NOMO-1 treated with dmso at 0.1 percent for 144 hours (cell line): ENCODE measurements around the gene RPUSD3.
A peak's percentile ranks its signal among the peaks of the same experiment; 100 is the strongest.
"Not testable (repeated sequence)": the region's sequence is repeated elsewhere in the genome, so short reads cannot be mapped to it uniquely, and the experiment has no call there.

Experiments
- DNase-seq: peaks from one replicate; lab custom pipeline; 2025; ENCODE audit not compliant: unreplicated experiment; lab: John Stamatoyannopoulos, UW

The RPUSD3 gene, protein sequence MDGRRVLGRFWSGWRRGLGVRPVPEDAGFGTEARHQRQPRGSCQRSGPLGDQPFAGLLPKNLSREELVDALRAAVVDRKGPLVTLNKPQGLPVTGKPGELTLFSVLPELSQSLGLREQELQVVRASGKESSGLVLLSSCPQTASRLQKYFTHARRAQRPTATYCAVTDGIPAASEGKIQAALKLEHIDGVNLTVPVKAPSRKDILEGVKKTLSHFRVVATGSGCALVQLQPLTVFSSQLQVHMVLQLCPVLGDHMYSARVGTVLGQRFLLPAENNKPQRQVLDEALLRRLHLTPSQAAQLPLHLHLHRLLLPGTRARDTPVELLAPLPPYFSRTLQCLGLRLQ

DNA sequence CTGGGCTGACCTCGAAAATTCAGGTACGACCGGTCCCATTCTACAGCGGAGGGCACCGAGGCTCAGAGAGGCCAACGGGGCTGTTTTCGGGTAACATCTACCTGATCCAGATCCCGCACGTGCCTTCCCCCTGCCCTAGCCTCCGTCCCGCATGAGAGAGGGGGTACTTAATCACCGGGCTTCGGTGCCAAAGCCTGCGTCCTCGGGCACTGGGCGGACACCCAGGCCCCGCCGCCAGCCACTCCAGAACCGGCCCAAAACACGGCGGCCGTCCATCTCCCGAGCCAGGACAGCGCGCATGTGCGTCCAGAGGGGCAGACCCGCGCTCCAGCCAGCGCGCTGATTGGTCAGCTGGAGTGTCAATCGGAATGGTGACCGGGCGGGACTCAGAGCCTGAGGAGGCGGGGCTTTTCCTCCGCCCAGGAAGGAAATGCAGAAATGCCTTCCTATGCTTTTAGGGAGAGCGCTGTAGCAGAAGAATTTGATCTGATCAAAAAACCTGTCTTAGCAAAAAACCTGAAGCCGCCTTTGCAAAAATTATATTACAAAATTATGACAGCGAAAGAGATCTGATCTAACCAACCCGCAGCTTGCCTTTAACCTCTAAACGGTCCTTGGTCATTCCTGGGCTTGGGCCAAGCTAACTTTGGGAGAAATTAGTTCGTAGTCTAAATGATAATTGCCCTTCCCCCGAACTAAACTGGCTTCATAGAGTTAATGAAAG lies at the start of gene RPUSD3:
Gene RPUSD3, minus strand, starts transcription at position 294 of the 724 bp plus-strand sequence. Its CDS starts 18 bp downstream, at position 276.
- peak; percentile 87 for DNase-seq

DNA sequence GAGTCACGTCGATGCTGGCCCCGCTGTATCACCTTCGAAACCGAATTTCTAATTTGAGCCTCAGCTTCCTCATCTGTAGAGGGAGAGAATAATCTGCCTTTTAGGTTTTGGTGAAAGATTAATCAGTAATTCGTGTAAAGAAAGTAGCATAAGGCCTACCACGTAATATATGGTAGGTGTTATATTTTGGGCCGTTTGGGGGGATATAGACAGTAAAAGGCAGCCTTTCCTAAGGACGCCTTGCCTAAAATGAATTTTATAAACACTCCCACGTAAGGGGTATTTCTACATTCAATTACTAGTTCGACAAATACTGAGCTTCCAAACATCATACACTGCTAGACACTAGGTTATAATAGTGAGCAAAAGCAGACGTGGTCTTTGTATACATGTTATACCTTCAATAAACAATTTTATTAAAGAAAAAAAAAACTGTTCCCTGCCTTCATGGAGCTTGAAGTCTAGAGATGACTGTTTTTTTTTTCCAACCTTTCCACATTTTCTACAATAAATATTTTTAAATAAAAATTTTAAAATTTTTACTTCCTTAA lies 47.3 kb upstream of the RPUSD3 start:
- no peak for DNase-seq

DNA sequence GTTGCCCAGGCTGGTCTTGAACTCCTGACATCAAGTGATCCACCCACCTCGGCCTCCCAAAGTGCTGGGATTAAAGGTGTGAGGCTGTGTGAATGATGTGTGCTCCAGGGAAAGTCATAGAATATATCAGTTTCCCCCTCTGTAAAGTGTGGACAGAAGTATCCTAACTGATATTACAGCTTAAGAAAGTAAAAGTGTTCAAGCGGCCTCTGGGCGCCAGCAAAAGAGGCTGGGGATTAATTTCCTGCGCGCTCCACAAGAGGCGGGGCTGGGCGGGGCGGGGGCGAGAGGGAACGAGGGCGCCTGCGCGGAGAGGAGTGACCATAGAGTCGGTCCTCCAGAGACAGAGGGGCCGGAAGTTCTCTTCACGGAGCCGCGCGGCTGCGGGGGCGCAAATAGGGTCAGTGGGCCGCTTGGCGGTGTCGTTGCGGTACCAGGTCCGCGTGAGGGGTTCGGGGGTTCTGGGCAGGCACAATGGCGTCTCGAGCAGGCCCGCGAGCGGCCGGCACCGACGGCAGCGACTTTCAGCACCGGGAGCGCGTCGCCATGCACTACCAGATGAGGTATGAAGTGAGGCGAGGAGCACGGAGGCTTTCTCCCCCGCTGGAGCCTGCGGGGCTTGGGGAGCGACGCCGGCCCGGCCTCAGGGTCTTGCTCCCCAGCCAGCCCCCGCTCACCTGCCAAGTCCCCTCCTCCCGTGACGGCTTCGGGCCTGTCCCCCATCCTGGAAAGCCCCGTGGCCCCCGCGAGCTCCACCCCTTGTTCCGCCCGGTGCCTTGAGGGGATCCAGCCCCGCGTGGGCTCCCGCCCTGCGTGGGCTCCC lies 46.7 kb upstream of the RPUSD3 start, which contains the start of gene JAGN1:
Gene JAGN1, plus strand, starts transcription at position 362 of the 823 bp plus-strand sequence. Its CDS starts 113 bp downstream, at position 475.
- DNase-seq = peak; percentile 75

DNA sequence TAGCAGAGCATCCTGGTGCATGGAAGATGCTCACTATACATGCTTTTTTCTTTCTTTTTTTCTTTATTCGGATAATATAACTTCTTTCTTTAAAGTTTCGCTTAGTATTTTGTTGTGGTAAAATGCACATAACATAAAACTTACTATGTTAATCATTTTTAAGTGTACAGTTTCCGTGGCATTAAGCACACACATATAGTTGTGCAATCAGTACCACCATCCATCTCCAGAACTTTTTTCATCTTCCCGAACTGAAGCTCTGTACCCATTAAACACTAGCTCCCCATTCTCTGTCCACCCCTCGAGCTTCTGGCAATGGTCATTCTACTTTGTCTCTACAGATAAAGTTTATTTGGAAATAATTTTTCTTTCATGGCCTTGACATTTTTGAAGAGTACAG lies 45.6 kb upstream of the RPUSD3 start:
- no peak for DNase-seq

DNA sequence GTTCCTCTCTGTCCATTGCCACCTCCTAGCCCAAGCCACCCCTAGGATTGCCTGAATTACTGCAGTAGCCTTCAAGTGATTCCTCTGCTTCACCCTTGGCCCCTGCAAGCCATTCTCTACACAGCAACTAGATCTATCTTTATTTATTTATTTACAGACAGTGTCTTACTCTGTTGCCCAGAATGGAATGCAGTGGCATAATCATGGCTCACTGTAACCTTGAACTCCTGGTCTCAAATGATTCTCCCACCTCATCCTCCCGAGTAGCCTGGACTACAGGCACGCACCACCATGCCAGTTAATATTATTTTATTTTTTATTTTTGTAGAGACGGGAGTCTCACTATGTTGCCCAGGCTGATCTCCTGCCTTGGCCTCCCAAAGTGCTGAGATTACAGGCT lies 44.7 kb upstream of the RPUSD3 start:
- DNase-seq = no peak

DNA sequence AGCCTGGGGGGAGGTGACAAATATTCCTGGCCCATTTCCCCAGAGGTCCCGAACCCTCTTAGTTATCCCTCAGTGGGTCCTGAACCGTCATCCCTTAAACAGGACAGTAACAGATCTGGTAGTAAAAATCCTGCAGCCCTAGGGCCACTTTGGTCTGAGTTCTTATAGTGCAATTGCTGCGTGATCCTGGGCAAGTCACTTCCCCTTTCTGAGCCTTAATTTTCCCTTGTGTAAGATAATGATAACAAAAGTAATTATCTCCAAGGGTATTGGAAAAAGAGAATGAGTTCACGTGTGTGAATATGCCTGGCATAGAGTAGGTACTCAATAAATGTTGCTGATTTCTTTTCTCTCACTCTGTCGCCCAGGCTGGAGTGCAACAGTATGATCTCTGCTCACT lies 43.7 kb upstream of the RPUSD3 start:
- no peak for DNase-seq

DNA sequence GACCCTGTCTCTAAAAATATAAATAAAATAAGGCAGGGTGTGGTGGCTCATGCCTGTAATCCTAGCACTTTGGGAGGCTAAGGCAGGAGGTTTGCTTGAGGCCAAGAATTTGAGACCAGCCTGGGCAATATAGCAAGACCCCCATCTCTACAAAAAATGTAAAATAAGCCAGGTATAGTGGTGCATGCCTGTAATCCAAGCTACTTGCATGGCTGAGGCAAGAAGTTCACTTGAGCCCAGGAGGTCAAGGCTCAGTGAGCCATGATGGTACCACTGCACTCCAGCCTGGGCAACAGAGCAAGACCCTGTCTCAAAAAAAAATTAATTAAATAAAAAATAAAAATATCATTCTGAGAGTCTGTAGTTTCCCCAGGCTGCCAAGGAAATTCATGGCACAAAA lies 42.5 kb upstream of the RPUSD3 start:
- DNase-seq = no peak

DNA sequence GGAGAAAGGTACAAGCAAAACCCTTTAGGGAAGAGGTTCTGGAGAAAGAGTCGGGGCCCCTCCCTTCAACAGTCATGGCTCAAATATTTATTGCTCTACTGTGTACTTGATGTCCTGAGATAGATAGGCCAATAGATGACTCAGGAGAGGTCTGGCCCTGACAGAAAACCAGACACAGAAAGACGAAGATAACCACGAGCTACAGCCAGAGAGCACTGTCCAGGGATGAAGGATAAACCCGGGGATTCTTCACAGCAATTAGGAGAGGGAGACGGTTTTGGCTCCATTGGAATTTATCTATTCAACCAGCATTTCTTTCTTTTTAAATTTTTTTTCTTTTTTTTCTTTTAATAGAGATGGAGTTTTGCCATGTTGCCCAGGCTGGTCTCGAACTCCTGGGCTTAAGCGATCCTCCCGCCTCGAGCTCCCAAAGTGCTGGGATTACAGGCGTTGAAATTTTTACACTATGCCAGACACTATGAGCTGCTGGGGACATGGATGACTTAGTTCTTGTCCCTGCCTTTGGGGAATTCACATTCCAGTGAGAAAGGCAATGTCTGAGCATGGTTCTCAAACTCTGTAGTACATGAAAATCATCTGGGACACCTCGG lies 40.9 kb upstream of the RPUSD3 start:
- DNase-seq = no peak

DNA sequence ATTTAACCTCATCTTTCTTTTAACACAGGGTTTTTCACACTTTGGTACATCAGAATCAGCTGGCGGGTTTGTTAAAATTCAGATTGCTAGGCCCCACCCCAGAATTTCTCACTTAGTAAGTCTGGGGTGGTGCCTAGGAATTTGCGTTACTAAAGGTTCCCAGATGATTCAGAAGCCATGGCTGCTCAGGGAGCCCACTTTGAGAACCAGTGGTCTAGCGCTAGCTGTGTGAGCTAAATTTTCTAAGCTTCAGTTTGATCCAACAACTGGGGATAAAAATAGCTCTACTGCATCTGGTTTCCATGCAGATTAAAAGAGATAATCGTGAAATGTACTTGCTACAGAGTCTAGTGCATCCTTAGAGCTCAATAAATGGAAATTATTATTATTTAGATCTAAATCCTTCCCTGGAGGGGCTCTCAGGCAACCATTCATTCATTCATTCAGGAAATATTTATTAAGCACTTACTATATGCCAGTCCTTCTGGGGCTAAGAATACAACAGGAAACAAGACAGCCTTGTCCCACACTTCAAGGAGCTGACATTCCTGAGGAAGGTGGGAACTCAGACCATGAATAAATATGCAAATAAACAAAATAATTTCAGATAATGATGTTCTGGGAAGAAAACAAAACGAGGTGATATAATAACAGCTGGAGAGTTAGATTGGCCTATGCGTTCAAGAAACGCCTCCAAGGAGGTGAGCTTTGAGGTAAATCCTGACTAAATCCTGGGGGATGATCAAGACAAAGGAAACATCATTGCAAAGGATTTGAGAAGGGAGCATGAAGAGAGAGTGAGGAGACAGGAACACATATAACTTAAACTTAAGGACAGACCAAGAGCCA lies 40.1 kb upstream of the RPUSD3 start:
- DNase-seq = no peak

DNA sequence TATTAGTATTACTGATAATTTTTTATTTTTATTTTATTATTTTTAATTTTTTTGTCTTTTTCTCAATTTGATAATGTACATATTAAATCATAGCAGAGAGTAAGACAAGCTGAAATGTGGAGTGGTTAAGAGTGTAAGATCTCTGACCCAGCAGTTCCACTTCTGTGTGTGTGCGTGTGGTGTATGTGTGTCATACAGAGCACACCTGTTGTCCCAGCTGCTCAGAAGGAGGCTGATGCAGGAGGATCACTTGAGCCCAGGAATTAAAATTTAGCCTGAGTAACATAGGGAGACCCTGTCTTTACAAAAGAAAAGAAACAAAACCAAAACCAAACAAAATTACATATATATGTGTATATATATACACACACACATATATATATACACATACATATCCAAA lies 37.6 kb upstream of the RPUSD3 start:
- no peak for DNase-seq

DNA sequence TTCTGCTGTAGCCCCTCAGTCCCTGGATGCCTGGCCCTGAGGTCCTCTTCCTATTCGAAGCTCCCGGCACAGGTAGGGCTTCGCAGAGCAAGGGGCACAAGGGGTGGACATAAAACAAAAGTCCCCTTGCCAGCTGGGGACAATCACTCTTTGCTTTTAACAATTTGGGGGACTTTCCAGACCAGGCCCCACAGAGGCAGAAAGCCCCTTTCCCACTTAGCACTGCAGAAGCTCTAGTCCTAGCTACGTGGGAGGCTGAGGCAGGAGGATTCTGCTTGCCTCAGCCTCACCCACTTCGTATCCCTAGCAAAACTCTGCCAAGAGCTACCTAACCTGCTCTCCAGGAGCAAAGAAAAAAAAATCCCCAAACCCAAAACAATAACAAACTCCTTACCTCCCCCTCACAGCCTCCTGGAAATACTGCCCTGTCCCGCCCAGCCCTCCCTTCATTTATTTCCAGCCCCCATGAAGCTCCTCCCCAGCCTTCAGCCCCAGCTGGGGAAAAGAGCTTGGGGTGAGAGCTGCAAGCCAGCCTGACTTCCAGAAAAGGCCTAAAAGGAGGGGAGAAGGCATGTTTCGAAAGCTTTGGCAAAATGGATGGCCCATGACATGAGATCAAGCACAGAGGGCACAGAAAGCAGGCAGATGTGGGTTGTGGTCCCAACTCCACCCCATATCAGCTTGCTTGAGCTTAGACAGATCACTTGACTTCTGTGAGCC lies 36.2 kb upstream of the RPUSD3 start, which contains the start of gene CIDEC:
Gene CIDEC, minus strand, starts transcription at position 424 of the 720 bp plus-strand sequence. CDS start 1,767 bp downstream, outside the sequence.
- DNase-seq = no peak

DNA sequence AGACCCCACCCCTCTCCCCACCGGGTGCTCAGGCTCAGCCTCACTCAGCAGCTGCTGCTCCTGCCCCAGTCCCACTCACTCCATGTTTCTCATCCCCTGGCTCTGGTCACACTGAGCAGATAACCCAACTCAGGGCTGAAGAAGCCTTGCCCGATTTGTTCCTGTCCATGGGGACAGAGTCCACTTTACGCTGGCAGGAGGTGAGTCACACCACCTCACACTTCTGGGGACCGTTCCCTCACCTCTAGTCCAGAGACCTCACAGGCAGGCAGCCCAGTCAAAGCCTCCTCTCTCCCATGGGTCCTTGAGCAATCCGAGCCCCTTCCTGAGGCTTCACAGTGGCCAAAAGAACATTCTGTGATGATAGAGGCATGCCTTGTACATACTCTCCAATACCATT lies 34.9 kb upstream of the RPUSD3 start:
- no peak for DNase-seq

DNA sequence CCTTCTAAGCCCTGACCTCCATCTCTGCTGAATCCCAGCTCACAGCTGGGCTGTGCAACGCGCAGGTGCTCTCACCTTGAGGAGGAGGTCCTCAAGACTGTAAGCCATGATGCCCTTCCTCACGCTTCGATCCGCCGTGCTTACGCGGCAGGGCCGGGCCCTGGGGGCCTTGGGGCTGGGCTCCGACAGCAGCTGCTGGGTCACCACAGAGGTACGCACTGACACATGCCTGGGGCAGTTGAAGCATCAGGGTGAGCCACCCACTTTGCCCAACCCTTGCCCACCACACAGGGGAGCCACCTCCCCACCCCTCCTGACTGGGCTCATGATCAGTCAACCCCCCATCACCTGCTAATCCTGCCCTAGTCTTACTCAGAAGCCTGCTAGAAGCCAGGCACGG lies 33.2 kb upstream of the RPUSD3 start:
- no peak for DNase-seq

DNA sequence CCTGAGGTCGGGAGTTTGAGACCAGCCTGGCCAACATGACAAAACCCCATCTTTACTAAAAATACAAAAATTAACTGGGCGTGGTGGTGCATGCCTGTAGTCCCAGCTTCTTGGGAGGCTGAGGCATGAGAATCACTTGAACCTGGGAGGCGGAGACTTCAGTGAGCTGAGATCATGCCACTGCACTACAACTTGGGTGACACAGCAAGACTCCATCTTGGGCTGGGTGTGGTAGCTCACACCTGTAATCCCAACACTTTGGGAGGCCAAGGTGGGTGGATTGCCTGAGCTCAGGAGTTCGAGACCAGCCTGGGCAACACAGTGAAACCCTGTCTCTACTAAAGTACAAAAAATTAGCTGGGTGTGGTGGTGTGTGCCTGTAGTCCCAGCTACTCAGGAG lies 32.4 kb upstream of the RPUSD3 start:
- DNase-seq = not testable (repeated sequence)

DNA sequence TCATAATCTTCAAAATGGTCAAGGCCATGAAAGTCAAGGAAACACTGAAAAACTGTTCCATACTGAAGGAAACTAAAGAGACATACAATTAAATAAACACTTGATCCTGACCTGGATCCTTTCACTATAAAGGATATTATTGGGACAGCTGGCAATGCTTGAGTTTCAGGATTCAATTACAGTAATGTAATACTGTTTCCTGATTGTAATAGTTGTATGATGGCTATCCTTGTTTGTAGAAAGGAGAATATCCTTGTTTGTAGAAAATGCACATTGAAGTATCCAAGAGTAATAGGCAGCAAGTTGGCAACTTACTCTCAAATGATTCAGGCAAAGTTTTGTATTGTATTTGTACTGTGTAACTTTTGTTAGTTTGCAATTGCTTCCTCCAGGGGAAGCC lies 31.6 kb upstream of the RPUSD3 start:
- no peak for DNase-seq

DNA sequence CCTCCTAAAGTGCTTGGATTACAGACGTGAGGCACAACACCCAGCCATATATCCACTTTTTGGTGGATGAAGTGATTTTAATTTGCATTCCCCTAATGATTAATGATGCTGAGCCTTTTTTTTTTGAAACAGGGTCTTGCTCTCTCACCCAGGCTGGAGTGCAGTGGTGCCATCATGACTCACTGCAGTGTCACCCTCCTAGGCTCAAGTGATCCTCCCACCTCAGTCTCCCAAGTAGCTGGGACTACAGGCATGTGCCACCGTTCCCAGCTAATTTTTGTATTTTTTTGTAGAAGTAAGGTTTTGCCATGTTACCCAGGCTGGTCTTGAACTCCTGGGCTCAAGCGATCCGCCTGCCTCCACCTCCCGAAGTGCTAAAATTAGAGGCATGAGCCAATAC lies 28.3 kb upstream of the RPUSD3 start:
- DNase-seq = not testable (repeated sequence)

DNA sequence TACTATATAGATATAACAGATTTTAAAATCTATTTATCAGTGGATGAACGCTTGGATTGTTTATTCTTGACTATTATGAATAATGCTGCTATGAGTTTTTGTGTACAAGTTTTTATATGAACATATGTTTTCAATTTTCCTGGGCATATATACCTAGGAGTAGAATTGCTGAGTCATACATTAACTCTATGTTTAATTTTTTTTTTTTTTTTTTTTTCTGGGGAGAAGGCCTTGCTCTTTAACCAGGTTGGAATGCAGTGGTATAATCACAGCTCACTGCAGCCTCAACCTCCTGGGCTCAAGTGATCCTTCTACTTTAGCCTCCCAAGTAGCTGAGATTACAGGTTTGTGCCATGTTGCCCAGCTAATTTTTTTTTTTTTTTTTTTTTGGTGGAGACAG lies 27.2 kb upstream of the RPUSD3 start:
- DNase-seq = no peak

DNA sequence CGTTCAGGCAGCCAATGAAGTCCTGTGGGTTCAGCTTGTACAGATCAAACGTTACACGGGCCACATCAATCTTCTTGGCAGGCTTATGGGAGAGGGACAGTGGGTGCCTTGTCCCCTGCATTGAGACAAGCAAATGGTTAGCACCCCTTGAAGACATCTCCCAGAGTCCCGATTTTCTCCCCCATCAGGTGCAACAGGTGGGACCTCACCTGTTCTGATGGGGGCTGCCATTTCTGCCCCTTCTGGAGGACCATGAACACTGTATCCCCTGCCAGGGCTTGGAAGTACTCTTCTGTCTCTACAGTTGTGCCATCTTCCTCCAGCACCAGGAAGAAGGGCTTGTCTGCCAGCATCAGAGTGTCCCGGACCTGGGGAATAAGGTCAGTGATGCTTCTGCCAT lies 26.1 kb upstream of the RPUSD3 start:
- DNase-seq = no peak

DNA sequence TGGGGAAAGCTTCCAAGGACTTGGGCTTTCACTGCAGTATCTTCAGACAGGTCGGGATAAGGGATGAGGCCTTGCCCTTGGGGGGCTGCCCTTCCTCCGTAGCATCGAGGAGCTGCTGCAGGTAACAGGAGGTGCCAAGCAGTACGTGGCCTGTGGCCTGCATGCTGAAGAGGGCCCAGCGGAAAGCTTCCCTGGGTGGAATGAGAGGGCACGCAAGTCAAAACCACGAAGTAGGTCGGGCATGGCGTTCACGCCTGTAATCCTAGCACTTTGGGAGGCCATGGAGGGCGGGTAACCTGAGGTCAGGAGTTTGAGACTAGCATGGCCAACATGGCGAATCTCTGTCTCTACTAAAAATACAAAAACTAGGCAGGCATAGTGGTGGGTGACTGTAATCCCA lies 23.3 kb upstream of the RPUSD3 start:
- no peak for DNase-seq
